Inflammatory macrophage treated with lipopolysaccharide for 1 hour (primary cell): ENCODE data around the gene GLDN.
"Not testable (repeated sequence)": the region's sequence is repeated elsewhere in the genome, so short reads cannot be mapped to it uniquely, and the experiment has no call there.

Experiments
- DNase-seq, 2 donors: peaks; one replicate each; pipeline ENCODE4 v3.0.0-alpha.2; 2020 to 2022

Gene GLDN

DNA sequence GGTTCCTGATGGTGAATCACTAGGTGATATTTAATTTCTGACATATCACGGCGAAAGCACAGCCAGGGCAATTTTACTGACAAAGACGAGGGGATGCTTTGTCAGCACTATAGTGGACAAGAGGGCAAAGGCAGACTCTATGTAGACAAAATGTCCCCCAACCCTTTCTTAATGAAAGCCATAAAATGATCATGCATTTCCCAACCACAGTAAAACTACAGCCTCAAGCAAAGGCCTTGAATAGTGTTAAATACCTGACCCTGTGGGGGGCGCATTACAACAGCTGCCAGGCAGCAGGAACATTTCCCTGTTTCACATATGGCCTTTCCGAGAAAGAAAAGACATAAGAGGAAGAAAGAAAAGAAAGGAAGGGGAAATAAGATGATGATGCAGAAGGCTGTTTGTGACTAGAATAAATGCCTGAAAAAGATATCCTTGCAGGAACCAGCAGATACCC, 49.5 kb downstream of the GLDN start:
- no peak for DNase-seq

DNA sequence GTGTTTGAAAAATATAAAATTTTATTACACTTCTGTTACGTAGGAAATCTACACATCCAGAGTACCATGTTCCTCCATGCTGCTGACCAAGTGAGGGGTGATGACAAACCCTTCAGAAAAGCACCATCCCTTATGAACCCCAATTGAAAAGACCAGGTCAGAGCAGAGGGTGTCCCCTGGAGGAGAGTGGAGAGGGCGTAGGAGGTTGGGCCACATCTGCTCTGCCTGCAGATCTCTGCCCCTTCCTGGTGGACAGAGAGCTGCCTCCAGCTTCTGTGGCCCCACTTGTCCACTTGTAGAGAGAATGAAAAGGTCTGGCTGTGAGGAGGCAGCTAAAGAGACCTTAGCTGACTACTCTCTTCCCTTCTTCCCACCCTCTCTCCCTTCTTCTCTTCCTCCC, 55.5 kb downstream of the GLDN start:
- no peak for DNase-seq

DNA sequence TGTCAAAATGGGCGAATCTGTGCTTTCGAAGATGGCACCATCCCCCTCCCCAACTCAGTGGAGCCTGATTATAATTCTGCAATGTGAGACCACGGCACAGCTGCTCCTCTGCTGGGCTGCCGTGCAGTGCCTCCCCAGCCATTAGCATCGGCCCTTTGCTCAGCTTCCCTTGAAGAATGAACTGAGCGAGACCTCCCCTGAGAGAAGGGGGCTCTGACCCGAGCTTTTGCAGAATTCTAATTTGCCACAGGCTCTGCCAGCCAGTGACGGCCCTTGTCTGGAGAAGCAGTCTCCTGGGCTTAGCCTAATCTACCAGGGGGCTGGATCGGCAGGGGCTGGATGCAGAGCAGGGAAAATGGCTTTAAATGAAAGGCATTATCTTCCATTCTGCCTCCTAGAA, 57.2 kb downstream of the GLDN start:
- no peak for DNase-seq

DNA sequence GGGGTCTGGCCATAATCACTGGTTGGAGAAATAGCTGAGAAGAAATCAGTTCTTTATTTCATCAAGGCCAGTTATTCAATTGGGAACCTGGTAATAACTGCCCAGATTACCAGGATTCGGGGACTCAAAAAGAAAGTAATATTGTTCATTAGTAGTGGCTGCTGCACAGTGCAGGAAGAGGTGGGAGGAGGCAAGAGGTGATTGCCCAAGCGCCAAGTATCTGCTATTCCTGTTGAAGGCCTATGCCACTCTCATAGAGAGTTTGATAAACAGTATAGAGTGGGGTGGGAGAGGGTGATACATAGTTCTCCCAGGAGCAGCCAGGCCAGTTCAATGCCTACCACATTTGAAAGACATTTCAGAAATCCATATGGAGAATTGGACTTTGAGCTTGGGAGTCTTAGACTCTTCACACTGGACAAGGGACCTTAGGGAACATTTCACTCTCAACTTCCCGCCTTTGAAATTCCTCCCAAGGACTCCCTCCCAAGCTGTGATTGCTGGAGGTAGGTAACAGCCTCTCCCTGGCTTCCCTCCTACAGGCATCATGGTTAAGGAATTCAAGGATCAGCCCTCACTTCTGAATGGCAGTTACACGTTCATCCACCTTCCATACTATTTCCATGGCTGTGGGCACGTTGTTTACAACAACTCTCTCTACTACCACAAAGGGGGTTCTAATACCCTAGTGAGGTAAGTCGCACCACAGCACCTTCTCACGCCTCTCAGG, 59.8 kb downstream of the GLDN start:
- peak; percentile 58 to 65 for DNase-seq

DNA sequence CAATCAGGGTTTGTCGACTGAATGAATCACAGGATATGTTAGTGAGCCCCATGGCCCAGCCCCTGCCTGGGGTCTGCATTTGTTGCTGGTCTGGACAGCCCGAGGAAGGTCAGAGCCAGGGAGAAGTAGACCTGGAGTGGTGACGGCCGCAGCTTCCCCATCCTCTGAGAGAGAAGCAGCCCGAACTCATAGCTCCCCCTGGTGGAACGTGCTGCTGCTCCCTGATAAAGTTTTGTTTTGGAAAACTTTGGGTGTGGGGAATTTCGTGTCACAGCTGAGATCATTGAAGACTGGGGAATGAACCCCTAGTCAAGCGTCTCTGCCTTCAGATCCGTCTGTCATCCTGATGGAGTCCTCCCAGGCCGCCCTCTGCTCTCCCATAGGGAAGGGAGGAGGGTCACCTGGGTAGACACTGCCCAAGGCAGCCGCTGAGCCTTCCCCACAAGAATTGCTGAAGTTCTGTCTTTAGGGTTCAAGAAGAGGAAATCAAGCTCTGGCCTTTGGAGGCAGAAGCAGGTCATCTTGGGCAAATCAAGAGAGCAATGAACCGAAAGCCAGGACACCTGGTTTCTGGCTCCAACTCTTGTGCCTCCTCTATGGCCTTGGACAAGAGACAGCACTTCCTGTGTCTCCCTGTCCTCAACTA, 60.5 kb downstream of the GLDN start:
- peak; percentile 44 to 79 for DNase-seq

DNA sequence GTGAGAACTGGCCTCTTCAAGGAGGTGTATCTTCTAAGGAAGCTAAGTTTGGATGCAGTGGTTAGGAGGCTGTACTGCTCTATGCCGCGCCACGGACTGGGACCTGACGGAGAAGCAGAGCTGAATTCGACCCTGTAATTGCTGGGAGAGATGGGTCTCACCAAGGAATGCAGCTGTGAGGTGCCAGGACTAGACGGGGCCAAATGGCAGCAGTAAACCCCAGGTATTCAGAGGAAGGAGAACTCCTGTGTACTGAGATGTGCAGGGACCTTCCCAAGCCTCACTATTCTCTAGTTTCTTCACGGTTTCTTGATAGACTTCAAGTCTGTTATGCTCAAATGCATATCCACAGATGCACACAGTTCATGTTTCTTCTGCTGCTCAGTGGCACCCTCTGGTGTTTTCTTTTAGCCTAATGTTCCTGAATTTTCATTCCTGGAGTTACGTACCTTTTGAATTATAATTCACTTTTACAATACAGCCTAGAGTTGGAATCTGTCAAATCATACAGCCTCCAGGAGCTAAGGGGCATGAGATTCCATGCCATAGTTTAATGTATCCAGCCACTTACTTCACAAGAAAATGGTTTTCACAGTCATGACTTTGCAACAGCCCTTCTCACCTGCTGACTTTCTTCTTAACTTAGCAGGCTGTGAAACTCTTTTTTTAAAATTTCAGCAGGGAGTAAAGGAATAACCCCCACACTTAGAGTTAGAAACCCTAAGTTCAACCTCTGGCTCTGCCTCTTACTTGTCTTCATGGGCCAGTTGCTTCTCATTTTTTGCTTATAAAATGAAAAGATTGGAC, 61.8 kb downstream of the GLDN start:
- peak in 1 of 2 donors; percentile 49 for DNase-seq

DNA sequence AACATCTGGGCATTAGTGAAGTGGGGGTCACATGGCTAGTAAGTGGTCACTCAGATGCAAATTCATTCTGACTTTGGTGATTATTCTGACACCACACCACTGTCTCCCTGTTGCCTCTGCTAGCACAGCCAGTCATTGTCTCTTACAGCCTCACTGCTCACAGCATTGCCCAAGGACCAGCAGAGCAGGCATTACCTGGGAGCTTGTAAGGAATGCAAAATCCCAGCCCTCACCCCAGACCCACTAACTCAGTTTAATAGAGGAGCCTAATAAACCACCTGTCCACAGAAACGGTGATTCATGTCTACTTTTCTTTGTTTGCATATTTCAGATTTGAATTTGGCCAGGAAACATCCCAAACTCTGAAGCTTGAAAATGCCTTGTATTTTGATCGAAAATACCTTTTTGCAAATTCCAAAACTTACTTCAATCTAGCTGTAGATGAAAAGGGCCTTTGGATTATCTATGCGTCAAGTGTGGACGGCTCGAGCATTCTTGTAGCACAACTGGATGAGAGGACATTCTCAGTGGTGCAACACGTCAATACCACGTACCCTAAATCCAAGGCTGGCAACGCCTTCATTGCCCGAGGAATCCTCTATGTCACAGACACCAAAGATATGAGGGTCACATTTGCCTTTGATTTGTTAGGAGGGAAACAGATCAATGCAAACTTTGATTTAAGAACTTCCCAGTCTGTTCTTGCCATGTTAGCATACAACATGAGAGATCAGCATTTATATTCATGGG, 62.7 kb downstream of the GLDN start:
- DNase-seq = no peak

DNA sequence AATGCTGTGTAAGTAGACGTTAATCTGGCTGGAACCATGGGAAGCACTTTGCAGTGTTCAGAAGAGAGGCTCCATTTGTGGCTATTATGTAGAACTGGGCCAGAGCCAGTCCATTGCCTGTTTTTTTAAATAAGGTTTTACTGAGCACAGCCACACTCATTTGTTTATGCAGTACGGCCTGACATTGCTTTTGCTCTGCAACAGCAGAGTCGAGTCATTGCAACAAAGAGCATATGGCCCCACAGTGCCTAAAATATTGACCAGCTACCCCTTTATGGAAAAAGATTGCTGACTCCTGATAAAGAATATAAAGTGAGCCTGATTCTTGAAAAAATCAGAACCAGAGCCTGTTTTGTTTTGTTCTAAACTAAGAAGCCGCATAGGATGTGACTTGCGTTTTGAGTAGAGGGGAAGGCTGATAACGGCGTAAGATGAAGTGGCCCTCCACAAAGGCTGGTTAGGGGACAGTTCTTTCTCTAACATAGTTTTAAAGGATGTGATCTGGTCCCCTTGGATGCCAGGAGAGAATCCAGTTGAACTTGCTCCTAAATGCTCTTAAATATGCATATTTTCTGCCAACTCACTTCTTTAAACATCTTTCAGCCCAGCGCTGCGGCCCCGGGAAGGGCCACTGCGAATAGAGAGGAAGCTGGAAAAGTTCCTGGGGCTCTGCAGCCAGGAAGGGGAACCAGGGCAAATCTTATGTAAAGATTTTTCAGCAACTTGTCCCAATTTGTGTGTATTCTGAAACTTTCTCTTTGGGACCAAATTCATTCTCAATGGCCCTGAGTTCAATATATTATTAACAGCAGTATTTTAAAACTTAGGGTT, 64.5 kb downstream of the GLDN start:
- no peak for DNase-seq

DNA sequence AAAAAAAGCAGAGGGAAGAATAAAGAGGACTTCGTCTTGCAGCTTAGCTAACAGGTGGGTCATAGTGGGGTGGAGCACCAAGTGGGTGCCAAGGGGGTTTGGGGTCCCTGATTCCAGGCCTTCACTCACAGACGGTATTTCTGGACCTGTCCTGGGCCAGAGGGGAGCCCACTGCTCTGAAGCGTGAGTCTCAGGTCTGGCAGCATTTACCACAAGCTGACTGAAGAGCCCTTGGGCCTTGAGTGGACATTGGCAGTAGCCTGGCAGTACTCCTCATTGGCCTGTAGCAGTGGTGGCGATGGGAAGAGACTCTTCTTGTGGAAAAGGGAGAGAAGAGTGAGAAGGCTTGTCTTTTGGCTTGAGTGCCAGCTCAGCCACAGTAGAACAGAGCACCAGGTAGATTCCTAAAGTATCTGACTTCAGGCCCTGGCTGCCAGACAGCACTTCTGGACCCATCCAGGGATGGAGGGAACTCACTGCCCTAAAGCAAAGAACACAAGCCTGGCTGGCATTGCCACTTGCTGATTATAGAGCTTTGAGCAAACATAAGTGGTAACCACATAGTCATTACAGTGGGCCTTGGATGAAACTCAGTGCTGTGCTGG, 72.9 kb downstream of the GLDN start:
- no peak for DNase-seq

DNA sequence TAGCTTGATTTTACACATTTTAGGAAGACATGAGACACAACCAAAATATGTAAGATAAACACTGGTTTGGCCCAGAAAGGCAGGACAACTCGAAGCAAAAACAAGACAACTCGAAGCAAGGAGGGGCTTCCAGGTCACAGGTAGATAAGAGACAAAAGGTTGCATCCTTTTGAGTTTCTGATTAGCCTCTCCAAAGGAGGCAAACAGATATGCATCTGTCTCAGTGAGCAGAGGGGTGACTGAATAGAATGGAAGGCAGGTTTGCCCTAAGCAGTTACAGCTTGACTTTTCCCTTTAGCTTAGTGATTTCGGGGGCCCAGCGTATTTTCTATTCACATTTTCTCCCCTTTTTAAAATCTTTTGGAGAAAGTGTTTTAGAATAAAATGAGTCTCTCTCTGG, 74.7 kb downstream of the GLDN start:
- DNase-seq = no peak

DNA sequence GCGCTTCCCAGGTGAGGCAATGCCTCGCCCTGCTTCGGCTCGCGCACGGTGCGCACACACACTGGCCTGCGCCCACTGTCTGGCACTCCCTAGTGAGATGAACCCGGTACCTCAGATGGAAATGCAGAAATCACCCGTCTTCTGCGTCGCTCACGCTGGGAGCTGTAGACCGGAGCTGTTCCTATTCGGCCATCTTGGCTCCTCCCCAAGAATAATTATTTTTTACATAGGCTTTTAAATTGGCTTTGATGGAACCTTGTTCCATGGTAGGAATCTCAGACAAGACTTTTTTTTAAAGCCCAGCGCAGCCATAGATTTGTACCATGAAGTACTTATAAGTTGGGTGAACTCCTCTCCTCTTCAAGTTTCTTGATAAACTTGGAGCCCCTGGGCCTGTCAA, 81.6 kb downstream of the GLDN start:
- not testable (repeated sequence) for DNase-seq

DNA sequence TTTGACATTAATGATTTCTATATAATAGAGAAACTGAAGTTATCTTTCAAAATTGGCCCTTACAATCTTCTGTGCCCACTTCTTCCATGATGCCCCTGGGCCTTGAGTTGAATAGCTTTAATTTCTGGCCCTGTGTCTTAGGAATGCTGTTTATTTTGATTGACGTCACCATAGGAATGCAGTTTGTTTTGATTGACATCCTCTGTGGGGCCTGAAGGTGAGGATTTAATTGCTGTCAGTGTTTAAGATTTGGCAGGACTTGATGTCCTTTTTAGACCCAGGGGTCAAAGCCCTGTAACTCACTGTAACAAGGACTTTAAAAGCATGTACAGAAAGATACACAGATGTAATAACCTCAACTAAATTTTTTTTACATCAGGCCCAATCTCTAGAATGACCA, 83.3 kb downstream of the GLDN start:
- DNase-seq = no peak

DNA sequence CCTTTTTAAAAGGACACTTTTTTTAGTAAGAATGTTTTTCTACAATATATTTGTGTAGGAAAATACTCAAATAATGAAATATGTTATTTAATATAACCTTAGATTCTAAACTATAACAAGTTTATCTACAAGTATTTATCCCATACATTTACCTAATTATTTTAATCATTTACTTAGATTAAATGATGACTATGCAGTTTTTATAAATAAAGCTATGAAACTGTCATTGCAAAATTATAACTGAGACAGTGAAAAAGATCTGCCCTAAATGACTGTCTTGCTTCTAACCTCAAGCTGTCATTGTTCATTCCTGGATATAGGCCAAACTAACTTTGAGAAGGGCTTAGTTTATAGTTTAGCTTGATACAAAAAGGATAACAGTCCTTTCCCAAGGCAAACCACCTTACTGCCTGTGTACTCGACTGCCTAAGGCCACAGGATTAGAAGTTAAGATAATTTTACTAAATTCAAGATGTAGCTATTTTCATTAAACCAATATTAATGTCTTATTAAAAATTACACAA, 84.1 kb downstream of the GLDN start:
- no peak for DNase-seq

DNA sequence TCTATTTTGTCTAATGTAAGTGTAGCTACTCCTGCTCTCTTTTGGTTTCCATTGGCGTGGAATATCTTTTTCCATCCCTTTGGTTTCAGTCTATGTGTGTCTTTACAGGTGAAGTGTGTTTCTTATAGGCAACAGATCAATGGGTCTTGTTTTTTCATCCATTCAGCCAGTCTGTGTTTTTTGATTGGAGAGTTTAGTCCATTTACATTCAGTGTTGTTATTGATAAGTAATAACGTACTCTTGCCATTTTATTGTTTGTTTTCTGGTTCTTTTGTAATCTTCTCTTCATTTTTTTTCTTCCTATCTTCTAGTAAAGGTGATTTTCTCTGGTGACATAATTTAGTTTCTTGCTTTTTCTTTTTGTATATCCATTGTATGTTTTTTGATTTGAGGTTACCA, 97.1 kb downstream of the GLDN start:
- DNase-seq = no peak

DNA sequence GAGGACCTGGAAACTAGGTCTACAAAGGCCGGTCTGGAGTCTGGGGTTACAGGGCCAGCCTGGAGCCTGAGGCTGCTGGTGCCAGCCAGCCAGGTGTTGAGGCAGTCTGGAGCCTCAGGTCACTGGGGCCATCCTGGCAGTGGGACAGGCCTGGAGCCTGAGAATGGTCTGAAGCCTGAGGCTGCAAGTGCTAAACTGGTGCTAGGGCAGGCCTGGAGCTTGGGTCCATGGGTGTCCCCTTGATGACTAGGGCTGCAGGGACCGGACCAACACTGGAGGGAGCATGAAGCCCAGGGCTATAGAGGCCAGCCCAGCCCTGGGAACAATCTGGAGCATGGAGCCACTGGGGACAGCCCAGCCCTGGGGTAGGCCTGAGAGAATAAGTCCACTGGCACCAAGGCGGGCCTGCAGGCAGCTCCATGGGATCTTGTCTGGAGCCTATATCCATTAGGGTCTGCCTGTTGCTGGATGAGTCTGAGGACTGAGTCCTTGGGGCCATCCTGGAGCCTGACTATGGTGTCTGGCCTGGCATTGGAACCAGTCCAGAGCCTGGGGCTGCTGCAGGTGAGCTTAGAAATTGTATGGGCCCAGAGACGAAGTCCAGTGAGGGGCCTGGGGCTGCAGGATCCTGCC, 101.9 kb downstream of the GLDN start:
- DNase-seq = no peak

DNA sequence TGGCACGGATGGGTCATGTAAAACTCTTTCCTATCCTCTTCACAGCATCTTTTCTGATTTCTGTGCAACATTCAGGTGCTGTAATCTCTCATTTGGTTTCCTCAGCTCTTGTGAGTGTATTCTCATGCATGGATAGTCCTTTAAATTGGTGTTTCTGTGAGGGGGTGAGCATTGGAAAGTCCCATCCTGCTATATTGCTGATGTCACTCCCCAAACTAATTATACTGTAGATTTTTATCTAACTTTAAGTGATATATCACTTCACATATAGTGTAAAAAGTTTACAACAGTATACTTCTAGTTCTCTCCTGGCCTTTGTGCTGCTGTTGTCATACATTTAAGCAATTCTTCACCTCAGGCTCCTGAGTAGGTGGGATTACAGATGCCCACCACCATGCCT, 102.7 kb downstream of the GLDN start:
- no peak for DNase-seq

DNA sequence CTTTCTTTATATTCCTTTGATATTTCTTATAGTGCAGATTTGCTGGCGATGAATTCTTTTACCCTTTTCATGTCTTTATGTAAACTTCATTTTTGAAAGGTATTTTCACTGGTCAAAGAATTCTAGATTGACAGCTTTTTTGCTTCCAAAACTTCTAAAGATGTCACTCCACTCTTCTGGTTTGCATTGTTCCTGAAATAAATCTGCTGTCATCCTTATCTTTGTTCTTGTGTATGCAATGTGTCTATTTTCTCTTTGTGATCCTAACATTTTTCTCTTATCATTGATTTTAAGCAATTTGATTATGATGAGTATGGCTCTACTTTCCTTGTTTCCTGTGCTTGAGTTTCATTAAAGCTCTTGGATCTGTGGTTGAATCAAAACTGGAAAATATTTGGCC, 103.4 kb downstream of the GLDN start:
- no peak for DNase-seq

DNA sequence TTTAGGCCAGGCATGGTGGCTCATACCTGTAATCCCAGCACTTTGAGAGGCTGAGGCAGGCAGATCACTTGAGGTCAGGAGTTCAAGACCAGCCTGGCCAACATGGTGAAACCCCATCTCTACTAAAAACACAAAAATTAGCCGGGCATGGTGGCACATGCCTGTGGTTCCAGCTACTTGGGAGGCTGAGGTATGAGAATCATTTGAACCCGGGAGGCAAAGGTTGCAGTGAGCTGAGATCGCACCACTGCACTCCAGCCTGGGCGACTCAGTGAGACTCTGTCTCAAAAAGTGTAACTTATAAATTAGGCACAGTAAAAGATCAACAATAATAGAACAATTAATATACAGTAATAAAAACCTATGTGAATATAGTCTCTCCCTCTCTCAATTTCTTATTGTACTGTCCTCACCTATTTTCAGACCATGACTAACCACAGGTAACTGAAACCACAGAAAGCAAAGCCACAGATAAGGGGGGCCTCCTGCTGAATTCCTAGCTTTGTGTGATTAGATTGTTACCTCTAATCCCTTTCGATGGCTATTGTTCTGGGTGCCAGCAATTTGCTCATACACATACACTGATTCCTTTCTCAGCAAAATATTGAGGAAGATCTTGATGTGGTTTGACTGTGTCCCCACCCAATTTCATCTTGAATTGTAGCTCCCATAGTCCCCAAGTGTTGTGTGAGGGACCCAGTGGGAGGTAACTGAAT, 104.7 kb downstream of the GLDN start:
- peak in 1 of 2 donors; percentile 39 for DNase-seq

DNA sequence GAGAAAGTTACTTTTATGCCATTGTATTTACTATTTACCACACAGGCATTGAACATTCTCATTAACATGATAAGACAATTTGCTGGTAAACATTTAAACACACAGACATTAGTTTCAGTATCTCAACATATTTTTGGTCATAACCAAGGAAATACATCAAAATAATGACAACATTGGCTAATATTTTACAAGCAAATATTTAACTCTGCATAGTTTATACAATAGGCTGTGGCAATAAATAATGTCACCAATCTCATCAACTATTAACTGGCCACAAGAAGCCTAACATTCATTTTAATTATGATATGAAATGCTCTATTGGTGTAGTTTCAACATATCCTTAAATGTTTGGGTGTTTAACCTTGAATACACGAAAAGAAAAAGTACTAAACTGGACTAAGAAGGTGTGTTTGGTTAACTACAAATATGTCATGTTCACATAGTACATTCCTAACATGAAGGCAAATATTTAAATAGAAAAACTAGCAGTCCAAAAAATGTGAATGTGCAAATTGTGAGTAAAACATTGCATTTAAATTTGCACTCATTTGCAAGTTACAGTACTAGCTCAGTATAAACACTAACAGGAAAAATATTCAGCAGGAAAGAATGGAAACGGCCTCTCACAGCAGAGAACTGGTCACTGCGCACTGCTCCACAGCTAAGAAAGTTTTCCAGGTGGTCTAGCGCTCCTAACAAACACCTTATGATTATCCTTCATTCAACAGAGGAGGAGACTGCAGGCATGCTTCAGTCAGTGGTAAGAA, 106.6 kb downstream of the GLDN start:
- no peak for DNase-seq
